HL-60 (cell line): ENCODE results near the gene ALDH1L2.

Experiments
- DNase-seq, 2 experiments: peaks; one replicate each; pipeline ENCODE4 v3.0.0-alpha.2; 2010 to 2020; ENCODE audit warnings: low read depth in 1 of 2, low spot score in 1 of 2
- H3K27ac ChIP-seq: fragments of 250-450 bp; sonication (Bioruptor Pico); replicated peaks from 2 replicates; pipeline ENCODE4 v1.5.1; 2020; ENCODE audit warnings: mild to moderate bottlenecking, moderate library complexity
- H3K27me3 ChIP-seq: fragments of 250-450 bp; sonication (Bioruptor Pico); 2 replicates; pipeline ENCODE4 v1.5.1; 2021; ENCODE audit warnings: mild to moderate bottlenecking, moderate library complexity; ENCODE audit not compliant: insufficient read depth, poor library complexity, severe bottlenecking
- H3K4me3 ChIP-seq: replicated peaks from 2 replicates; pipeline ENCODE4 v1.5.1; 2011; ENCODE audit warnings: mild to moderate bottlenecking, control low read depth, low read length; ENCODE audit not compliant: insufficient read depth
- GABPA ChIP-seq: IDR thresholded peaks from 2 replicates; pipeline ENCODE4 v1.6.1; 2012; ENCODE audit warnings: low read depth
- POLR2AphosphoS5 ChIP-seq: IDR thresholded peaks from 2 replicates; pipeline ENCODE4 v1.6.1; 2012; ENCODE audit warnings: low read depth
- REST ChIP-seq: IDR thresholded peaks from 2 replicates; pipeline ENCODE4 v1.6.1; 2012; ENCODE audit warnings: low read depth; ENCODE audit not compliant: insufficient replicate concordance
- SPI1 ChIP-seq: IDR thresholded peaks from 2 replicates; pipeline ENCODE4 v1.6.1; 2012; ENCODE audit warnings: low read depth, mild to moderate bottlenecking, borderline replicate concordance
- TF ChIP-seq, protein P1 (sequence below): IDR thresholded peaks from one replicate; pipeline ENCODE4 v1.5.1; 2011; ENCODE audit warnings: low read length, control low read depth, inconsistent platforms; ENCODE audit not compliant: insufficient read depth

The ALDH1L2 gene

GRCh38 chr12:105067511-105068031 is 16.7 kb downstream of the ALDH1L2 start:
- Histone ChIP-seq H3K27ac (no peak overlapping the region), H3K27me3 (no peaks in the 10 kb centered on the region), H3K4me3 (no peak overlapping the region)
- TF ChIP-seq SPI1 (no peak), POLR2AphosphoS5 (no peak), GABPA (no peak), REST (no peak)
- TF ChIP-seq, protein P1, sequence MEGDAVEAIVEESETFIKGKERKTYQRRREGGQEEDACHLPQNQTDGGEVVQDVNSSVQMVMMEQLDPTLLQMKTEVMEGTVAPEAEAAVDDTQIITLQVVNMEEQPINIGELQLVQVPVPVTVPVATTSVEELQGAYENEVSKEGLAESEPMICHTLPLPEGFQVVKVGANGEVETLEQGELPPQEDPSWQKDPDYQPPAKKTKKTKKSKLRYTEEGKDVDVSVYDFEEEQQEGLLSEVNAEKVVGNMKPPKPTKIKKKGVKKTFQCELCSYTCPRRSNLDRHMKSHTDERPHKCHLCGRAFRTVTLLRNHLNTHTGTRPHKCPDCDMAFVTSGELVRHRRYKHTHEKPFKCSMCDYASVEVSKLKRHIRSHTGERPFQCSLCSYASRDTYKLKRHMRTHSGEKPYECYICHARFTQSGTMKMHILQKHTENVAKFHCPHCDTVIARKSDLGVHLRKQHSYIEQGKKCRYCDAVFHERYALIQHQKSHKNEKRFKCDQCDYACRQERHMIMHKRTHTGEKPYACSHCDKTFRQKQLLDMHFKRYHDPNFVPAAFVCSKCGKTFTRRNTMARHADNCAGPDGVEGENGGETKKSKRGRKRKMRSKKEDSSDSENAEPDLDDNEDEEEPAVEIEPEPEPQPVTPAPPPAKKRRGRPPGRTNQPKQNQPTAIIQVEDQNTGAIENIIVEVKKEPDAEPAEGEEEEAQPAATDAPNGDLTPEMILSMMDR: no peak
- no peak for DNase-seq

DNA sequence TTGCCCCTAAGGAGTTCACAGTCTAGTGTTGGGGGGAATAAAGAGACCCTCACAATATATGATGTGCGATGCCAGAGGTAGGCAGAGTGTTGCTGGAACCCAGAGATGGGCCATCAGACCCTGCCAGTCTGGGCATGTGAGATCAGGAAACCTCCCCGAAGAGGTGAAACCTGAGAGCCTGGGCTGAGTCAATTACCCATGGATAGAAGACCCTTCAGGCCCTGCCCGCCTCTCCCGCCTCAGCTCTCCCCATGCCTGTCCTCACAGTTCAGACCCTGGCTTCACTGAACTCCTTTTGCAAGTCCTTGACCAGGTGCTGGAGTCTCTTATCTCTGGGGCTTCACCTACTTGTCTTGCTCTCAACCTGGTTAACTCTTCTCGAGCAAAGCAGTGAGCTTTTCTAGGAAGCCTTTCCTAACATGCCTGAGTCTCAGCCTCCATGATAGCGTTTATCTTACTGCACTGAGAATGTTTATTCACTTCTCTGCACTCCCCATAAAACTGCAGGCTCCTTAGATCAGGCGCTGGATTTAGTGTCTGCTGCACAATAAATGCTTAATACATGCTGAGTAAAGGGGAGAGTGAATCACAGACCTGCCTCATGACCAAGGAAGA is 19.6 kb downstream of the ALDH1L2 start:
- TF ChIP-seq SPI1: no peak
- TF ChIP-seq, protein P1: no peak
- TF ChIP-seq GABPA: no peak
- TF ChIP-seq POLR2AphosphoS5: no peak
- TF ChIP-seq REST: no peak
- DNase-seq: no peak
- H3K4me3 ChIP-seq: no peak overlapping the region
- H3K27me3 ChIP-seq: no peaks in the 10 kb centered on the region
- no peak overlapping the region for H3K27ac ChIP-seq

GRCh38 chr12:105060715-105061378 is 23.4 kb downstream of the ALDH1L2 start:
- DNase-seq: no peak
- H3K27ac ChIP-seq: no peak overlapping the region
- TF ChIP-seq REST (no peak), POLR2AphosphoS5 (no peak), GABPA (no peak), SPI1 (no peak)
- TF ChIP-seq, protein P1: no peak
- no peak overlapping the region for H3K4me3 ChIP-seq
- no peaks in the 10 kb centered on the region for H3K27me3 ChIP-seq
